OCI-LY7 (cell line): Measurements from ENCODE around the gene ZMIZ1. TPM values are rescaled to one million over a fixed set of nuclear protein-coding genes. Genes with fewer than 3 reads are reported as not detected.

Source experiments
- BruUV-seq: library from RNA; stranded (reverse); fragments of 400-500 nt; replicated peaks from 2 replicates; lab custom pipeline; 2021; lab: Mats Ljungman, UMichigan
- CTCF ChIA-PET: fragments of 300-600 bp; sonication (Branson Sonifier 250); formaldehyde crosslinking; loops from one replicate; lab custom pipeline; 2022; ENCODE audit warnings: antibody characterized with exemption; ENCODE audit not compliant: unreplicated experiment; lab: Charles Lee
- POLR2A ChIA-PET: fragments of 300-600 bp; sonication (Branson Sonifier 250); formaldehyde crosslinking; loops from one replicate; lab custom pipeline; 2022; ENCODE audit warnings: antibody characterized with exemption; lab: Charles Lee
- DNase-seq: peaks from one replicate; pipeline ENCODE4 v3.0.0-alpha.2; 2015; ENCODE audit warnings: low spot score
- H2AFZ ChIP-seq: fragments of 200-600 bp; sonication (generic), shearing (Covaris generic); 2 replicates; pipeline ENCODE4 v1.6.1; 2014; ENCODE audit warnings: mild to moderate bottlenecking, antibody characterized with exemption, low read length, moderate library complexity
- H3K27ac ChIP-seq: fragments of 200-600 bp; sonication (generic); 2 replicates; pipeline ENCODE4 v1.5.1; 2014; ENCODE audit warnings: mixed run types, low read depth, mild to moderate bottlenecking, moderate library complexity, low read length, inconsistent platforms; ENCODE audit not compliant: poor library complexity, severe bottlenecking
- H3K36me3 ChIP-seq: fragments of 200-600 bp; sonication (generic); 2 replicates; pipeline ENCODE4 v1.6.1; 2014; ENCODE audit warnings: mild to moderate bottlenecking, antibody characterized with exemption, low read length, moderate library complexity, mixed read lengths; ENCODE audit not compliant: insufficient read depth
- H3K4me1 ChIP-seq: fragments of 200-600 bp; sonication (generic); 2 replicates; pipeline ENCODE4 v1.5.1; 2014; ENCODE audit warnings: mild to moderate bottlenecking, low read length; ENCODE audit not compliant: insufficient read depth, poor library complexity, severe bottlenecking
- H3K4me2 ChIP-seq: fragments of 200-600 bp; sonication (generic); 2 replicates; pipeline ENCODE4 v1.6.1; 2014; ENCODE audit warnings: mild to moderate bottlenecking, low read length
- H3K4me3 ChIP-seq: fragments of 200-600 bp; sonication (generic); 2 replicates; pipeline ENCODE4 v1.5.1; 2014; ENCODE audit warnings: mild to moderate bottlenecking, low read depth, low read length; ENCODE audit not compliant: poor library complexity, severe bottlenecking
- H3K79me2 ChIP-seq: fragments of 200-600 bp; sonication (generic); 2 replicates; pipeline ENCODE4 v1.6.1; 2016; ENCODE audit warnings: low read depth, mild to moderate bottlenecking, low read length, moderate library complexity, mixed read lengths; ENCODE audit not compliant: insufficient read depth
- H3K9me2 ChIP-seq: fragments of 200-600 bp; sonication (generic); 2 replicates; pipeline ENCODE4 v1.6.1; 2016; ENCODE audit warnings: mild to moderate bottlenecking, low read length, mixed read lengths; ENCODE audit not compliant: insufficient read depth
- H3K9me3 ChIP-seq: fragments of 200-600 bp; sonication (generic); 2 replicates; pipeline ENCODE4 v1.6.1; 2014; ENCODE audit warnings: mild to moderate bottlenecking, mixed run types, low read length, mixed read lengths
- H4K20me1 ChIP-seq: fragments of 200-600 bp; sonication (generic); 2 replicates; pipeline ENCODE4 v1.6.1; 2014; ENCODE audit warnings: mild to moderate bottlenecking, antibody characterized with exemption, low read length, moderate library complexity, mixed read lengths; ENCODE audit not compliant: insufficient read depth
- CTCF ChIP-seq: fragments of 200-600 bp; sonication (generic); conservative IDR thresholded peaks from 2 replicates; pipeline ENCODE4 v1.5.1; 2014; ENCODE audit warnings: mild to moderate bottlenecking, antibody characterized with exemption, low read length, moderate library complexity, mixed read lengths
- EZH2phosphoT487 ChIP-seq: fragments of 200-600 bp; sonication (generic); IDR thresholded peaks from 2 replicates; pipeline ENCODE4 v1.6.1; 2018; ENCODE audit warnings: low read depth, borderline replicate concordance, mild to moderate bottlenecking, mixed run types, antibody characterized with exemption, low read length, moderate library complexity, mixed read lengths
- intact Hi-C: fragments of 100-400 bp; cut with micrococcal nuclease; formaldehyde crosslinking; loops from one replicate; pipeline ENCODE4 v1.10.0; 2022; ENCODE audit not compliant: unreplicated experiment
- total RNA-seq, 2 experiments: library from RNA; depleted of rRNA in 1 of 2; stranded (reverse); fragments of >200 nt in 1 of 2; shearing (Covaris generic) in 1 of 2; gene quantifications; 2 replicates each; pipeline ENCODE4 v1.2.3, GENCODE V29; 2014 to 2022

The ZMIZ1 gene
- total RNA-seq, 2 experiments from 2014 or later, result 20.4 to 66.9 TPM

GRCh38 chr10:79024720-79025198, 44.0 kb upstream of the ZMIZ1 start:
- Histone ChIP-seq H3K79me2 (no peaks in the 10 kb centered on the region), H3K4me1 (peaks cover 16% of the 10 kb centered on the region), H2AFZ (no peak overlapping the region), H3K27ac (no peak overlapping the region), H3K9me3 (no peaks in the 10 kb centered on the region), H3K36me3 (no peaks in the 10 kb centered on the region), H3K4me3 (no peak overlapping the region), H3K4me2 (no peak overlapping the region), H3K9me2 (no peaks in the 10 kb centered on the region), H4K20me1 (no peaks in the 10 kb centered on the region)
- TF ChIP-seq CTCF (no peak), EZH2phosphoT487 (no peak)
- intact Hi-C loops, result no loop called here
- BruUV-seq, result no TSS peak
- no peak for DNase-seq
- CTCF ChIA-PET, result interaction anchor here (0.9 kb wide), 1 partner anchor 26 kb away, joined by 3 read pairs; no protein-coding TSS in a partner anchor
- POLR2A ChIA-PET, result interaction anchor here (0.9 to 1.0 kb wide), 2 partner anchors 21 to 35 kb away, joined by 3 to 5 read pairs; no protein-coding TSS in a partner anchor

- intact Hi-C loops, result no loop called here
These were observed 43.5 kb upstream of the ZMIZ1 start for GRCh38 chr10:79025199-79025832.

More at GRCh38 chr10:79025199-79025832, 43.5 kb upstream of the ZMIZ1 start:
- BruUV-seq, result no TSS peak
- H3K4me3 ChIP-seq, result no peak overlapping the region
- H2AFZ ChIP-seq, result no peak overlapping the region
- DNase-seq, result no peak
- H3K9me3 ChIP-seq, result no peaks in the 10 kb centered on the region
- ChIA-PET POLR2A (interaction anchor here (0.6 kb wide), 1 partner anchor 35 kb away, joined by 3 read pairs; no protein-coding TSS in a partner anchor), CTCF (interaction anchor here (0.9 kb wide), 1 partner anchor 26 kb away, joined by 3 read pairs; no protein-coding TSS in a partner anchor)
- no peak for TF ChIP-seq EZH2phosphoT487
- no peak for TF ChIP-seq CTCF
- no peak overlapping the region for H3K27ac ChIP-seq
- no peak overlapping the region for H3K4me2 ChIP-seq
- H3K36me3 ChIP-seq, result no peaks in the 10 kb centered on the region
- H4K20me1 ChIP-seq, result no peaks in the 10 kb centered on the region
- H3K79me2 ChIP-seq, result no peaks in the 10 kb centered on the region
- no peaks in the 10 kb centered on the region for H3K9me2 ChIP-seq
- peaks cover 16% of the 10 kb centered on the region for H3K4me1 ChIP-seq
